Testis (tissue), 3 donors: ENCODE results near the gene NFIB. TPM values are rescaled to one million over a fixed set of nuclear protein-coding genes. Genes with fewer than 3 reads are reported as not detected.

Experiments used
- DNase-seq: peaks from one replicate; pipeline ENCODE4 v3.0.0-alpha.2; 2019
- H3K27ac ChIP-seq, 2 donors: fragments of 200-600 bp; sonication (generic); one replicate each; pipeline ENCODE4 v1.5.1; 2019
- H3K27me3 ChIP-seq: fragments of 200-600 bp; sonication (generic); one replicate; pipeline ENCODE4 v1.5.1; 2019
- H3K36me3 ChIP-seq: fragments of 200-600 bp; sonication (generic); one replicate; pipeline ENCODE4 v1.5.1; 2017; ENCODE audit warnings: low read depth; ENCODE audit errors: missing control alignments
- H3K4me1 ChIP-seq: fragments of 200-600 bp; sonication (generic); one replicate; pipeline ENCODE4 v1.5.1; 2019
- H3K4me3 ChIP-seq, 2 donors: fragments of 200-600 bp; sonication (generic); one replicate each; pipeline ENCODE4 v1.5.1; 2017 to 2019
- H3K9me3 ChIP-seq: fragments of 200-600 bp; sonication (generic); one replicate; pipeline ENCODE4 v1.5.1; 2017
- POLR2A ChIP-seq: fragments of 450-650 bp; IDR thresholded peaks from one replicate; pipeline ENCODE4 v1.6.1; 2017; ENCODE audit warnings: antibody characterized with exemption, mild to moderate bottlenecking, moderate library complexity
- WGBS, 2 donors: methylation state at CpG; one replicate each; pipeline ENCODE4 v1.1.5; 2018; 5-methylcytosine and 5-hydroxymethylcytosine counted together
- intact Hi-C: fragments of 100-400 bp; cut with DNase I; formaldehyde crosslinking; loops from one replicate; pipeline ENCODE4 v1.15.1; 2023; ENCODE audit warnings: low total_unique reads
- polyA plus RNA-seq: library from polyadenylated mRNA; stranded (reverse); fragments of 350-450 nt; fragmentation: Illumina TruSeq; extraction: RNeasy Lipid Tissue Mini Kit (QIAGEN cat#74804); gene quantifications from one replicate; pipeline ENCODE4 v1.2.3, GENCODE V29; 2014; ENCODE audit warnings: low read depth, low replicate concordance; ENCODE audit not compliant: insufficient read depth
- total RNA-seq, 2 donors: library from RNA; depleted of rRNA; stranded (reverse); fragments of >200 nt; gene quantifications; one replicate each; pipeline ENCODE4 v1.2.3, GENCODE V29; 2016
- TF ChIP-seq, protein P1 (sequence below), 3 experiments: fragments of 450-650 bp in 2 of 3; fragments of 200-600 bp in 1 of 3; sonication (generic) in 1 of 3; IDR thresholded peaks; one replicate each; pipeline ENCODE4 v1.5.1; 2016 to 2019; ENCODE audit warnings: antibody characterized with exemption in 3 of 3, mild to moderate bottlenecking in 2 of 3, moderate library complexity in 1 of 3

NFIB gene
- total and polyA plus RNA-seq, 3 donors from 2014 or later, result 8.4 to 34.7 (median 23.1) TPM

DNA sequence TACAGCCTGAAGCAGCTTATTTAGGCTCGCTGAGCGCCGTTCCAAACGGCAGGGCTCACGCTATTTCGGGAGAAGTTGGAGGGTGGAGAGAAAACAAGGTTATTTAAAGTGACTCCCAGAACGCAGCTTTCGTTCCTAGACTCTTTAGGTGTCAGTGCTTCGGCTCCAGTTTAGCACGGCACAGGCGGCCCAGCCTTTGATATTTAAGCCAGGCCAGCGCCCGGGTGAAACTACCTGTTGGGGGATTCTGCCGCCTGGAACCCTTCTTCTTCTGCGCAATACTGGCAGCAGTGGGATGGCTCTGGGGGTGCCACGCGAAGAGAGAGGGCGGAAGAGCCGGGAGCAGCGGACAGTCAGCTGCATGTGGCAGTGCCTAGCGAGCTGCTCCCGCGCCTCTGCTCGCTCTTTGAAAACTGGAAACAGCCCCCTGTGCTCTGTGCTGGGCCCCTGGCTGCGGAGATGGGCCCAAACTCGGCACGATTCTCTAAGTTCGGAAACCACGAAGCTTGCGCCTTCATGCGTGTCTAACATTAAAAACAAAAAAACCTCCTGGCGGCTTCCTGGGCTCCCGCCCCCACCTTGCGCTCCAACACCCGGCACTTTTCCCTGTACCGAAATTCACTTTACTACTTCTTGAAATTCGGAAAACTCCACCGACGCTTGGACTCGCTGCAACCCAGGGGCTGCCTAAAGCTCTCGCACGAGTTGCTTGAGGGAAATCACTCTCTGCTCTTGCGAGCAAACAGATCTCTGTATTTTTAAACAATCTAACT is 34.6 kb upstream of the NFIB start:
- intact Hi-C loops, result no loop called here
- H3K4me3 ChIP-seq, result peak overlapping the region; percentile 45 to 57
- peaks cover 8% of the 10 kb centered on the region for H3K4me1 ChIP-seq
- peak; percentile 42 for DNase-seq
- no peaks in the 10 kb centered on the region for H3K9me3 ChIP-seq
- no peaks in the 10 kb centered on the region for H3K36me3 ChIP-seq
- H3K27me3 ChIP-seq, result no peaks in the 10 kb centered on the region
- peak overlapping the region; percentile 25 to 34 for H3K27ac ChIP-seq
- TF ChIP-seq, protein P1, sequence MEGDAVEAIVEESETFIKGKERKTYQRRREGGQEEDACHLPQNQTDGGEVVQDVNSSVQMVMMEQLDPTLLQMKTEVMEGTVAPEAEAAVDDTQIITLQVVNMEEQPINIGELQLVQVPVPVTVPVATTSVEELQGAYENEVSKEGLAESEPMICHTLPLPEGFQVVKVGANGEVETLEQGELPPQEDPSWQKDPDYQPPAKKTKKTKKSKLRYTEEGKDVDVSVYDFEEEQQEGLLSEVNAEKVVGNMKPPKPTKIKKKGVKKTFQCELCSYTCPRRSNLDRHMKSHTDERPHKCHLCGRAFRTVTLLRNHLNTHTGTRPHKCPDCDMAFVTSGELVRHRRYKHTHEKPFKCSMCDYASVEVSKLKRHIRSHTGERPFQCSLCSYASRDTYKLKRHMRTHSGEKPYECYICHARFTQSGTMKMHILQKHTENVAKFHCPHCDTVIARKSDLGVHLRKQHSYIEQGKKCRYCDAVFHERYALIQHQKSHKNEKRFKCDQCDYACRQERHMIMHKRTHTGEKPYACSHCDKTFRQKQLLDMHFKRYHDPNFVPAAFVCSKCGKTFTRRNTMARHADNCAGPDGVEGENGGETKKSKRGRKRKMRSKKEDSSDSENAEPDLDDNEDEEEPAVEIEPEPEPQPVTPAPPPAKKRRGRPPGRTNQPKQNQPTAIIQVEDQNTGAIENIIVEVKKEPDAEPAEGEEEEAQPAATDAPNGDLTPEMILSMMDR (IDR thresholded peaks at IDR 0.05), result no peak
- TF ChIP-seq POLR2A, result no peak
- WGBS, 2 donors, result 2 to 6% methylated on average over 39 to 43 of the region's 43 CpGs

DNA sequence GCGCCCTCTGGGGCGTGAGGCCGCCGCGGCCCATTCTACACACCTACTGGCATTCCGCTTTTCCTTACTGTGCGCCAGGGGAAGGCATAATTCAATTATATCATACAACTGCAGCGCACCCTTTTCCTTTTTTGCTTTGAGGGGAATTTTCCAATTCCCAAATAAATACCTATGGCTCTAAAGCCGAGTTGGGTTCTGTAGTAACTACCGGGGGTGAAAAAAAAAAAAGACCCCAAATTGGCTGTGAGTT is 34.1 kb upstream of the NFIB start:
- Histone ChIP-seq H3K9me3 (no peaks in the 10 kb centered on the region), H3K27me3 (no peaks in the 10 kb centered on the region), H3K36me3 (no peaks in the 10 kb centered on the region), H3K4me1 (peaks cover 8% of the 10 kb centered on the region), H3K4me3 (peak overlapping the region; percentile 45 to 57), H3K27ac (peak overlapping the region; percentile 25 to 34)
- TF ChIP-seq, protein P1 (IDR thresholded peaks at IDR 0.05), result peak in 1 of 3 experiments; percentile 9
- no peak for TF ChIP-seq POLR2A
- no peak for DNase-seq
- 2 to 3% methylated on average over 10 of the region's 10 CpGs for WGBS, 2 donors
- intact Hi-C loops, result no loop called here

DNA sequence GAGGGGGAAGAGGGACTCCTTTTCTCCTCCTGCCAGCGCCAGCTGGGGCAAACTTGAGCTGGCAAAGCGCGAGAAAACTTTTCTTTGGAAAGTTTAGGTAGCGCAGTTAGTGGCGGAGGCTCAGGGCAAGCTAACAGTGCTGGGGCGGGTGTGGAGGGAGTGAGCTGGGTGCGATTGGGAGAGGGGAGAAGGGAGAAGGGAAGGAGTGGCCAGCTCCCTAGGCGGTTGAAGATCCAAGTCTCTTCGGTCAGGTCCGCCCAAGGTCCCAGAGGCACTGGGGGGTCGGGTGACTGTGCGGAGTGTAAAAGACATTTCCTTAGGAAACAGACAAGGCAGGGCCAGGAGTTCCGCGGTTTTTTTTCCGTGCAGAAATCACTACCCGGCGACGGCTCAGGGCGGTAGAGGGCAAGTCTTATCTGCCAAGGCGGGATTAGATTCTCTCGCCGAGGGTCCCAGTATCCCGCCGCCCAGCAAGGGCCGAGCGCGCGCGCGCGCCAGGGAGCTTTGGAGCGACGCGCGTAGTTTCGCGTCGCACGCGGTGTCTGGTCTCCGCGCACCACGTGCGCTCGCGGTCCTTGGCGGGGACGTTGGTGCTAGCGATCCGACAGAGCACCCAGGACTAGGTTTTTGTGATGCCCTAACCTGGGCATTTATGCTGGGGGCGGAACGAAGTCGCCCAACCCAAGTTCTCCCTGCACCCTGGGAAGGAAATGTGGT is 33.6 kb upstream of the NFIB start:
- 1% methylated on average over 39 to 53 of the region's 53 CpGs for WGBS, 2 donors
- peak; percentile 51 for DNase-seq
- no peaks in the 10 kb centered on the region for H3K27me3 ChIP-seq
- no peaks in the 10 kb centered on the region for H3K36me3 ChIP-seq
- peak overlapping the region; percentile 45 to 57 for H3K4me3 ChIP-seq
- H3K27ac ChIP-seq, result peak overlapping the region; percentile 25 to 47
- H3K4me1 ChIP-seq, result peaks cover 8% of the 10 kb centered on the region
- H3K9me3 ChIP-seq, result no peaks in the 10 kb centered on the region
- intact Hi-C loops, result no loop called here
- TF ChIP-seq, protein P1 (IDR thresholded peaks at IDR 0.05), result no peak
- no peak for TF ChIP-seq POLR2A

DNA sequence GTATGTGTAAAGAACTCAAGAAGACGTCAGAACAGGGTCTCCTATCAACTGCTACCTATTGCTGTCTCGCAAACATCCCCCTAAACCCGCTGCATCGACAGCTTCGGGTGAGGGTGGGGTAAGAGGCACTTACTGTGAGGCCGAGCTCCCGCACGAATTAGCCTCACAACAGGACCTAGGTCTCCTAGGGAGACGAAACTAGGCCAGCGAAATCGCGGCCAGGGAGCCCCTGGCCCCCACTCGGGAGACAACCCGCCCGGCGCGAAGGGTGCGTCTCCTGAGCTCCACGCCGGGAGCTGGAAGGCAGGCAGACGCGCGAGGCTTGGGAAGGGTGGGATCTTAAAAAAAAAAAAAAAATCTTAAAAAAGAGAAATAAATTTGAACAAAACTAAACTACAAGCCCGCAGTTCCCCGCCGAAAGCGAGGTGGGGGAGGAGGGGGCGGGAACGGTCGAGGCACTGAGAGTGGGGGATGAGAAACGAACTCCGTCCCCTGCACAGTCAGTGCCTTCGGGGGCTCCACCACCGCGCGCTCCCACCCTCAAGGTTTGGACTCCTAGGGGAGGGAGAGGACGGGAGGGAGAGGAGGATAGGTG is 33.0 kb upstream of the NFIB start:
- Histone ChIP-seq H3K4me1 (peaks cover 8% of the 10 kb centered on the region), H3K27me3 (no peaks in the 10 kb centered on the region)
- WGBS, 2 donors, result 12 to 14% methylated on average over 35 to 37 of the region's 37 CpGs

More for the DNA sequence above, 33.0 kb upstream of the NFIB start:
- TF ChIP-seq, protein P1 (IDR thresholded peaks at IDR 0.05), result no peak
- TF ChIP-seq POLR2A, result no peak
- peak overlapping the region; percentile 45 to 57 for H3K4me3 ChIP-seq
- no peaks in the 10 kb centered on the region for H3K9me3 ChIP-seq
- H3K27ac ChIP-seq, result peak overlapping the region; percentile 25 to 47
- no peak for DNase-seq
- H3K36me3 ChIP-seq, result no peaks in the 10 kb centered on the region
- intact Hi-C loops, result no loop called here
